Endothelial cell (in vitro differentiated cells): Measurements from ENCODE around the gene TMEM221. TPM values are rescaled to one million over a fixed set of nuclear protein-coding genes. Genes with fewer than 3 reads are reported as not detected.
A peak's percentile ranks its signal among the peaks of the same experiment; 100 is the strongest.

Experiments used
- DNase-seq: peaks from one replicate; pipeline ENCODE4 v3.0.0; 2021; ENCODE audit warnings: low spot score
- H3K27ac Mint-ChIP-seq: one replicate; pipeline ENCODE4 v1.8.0; 2021; ENCODE audit warnings: mixed read lengths, inconsistent platforms; ENCODE audit not compliant: unreplicated experiment
- H3K27me3 Mint-ChIP-seq: one replicate; pipeline ENCODE4 v1.8.0; 2021; ENCODE audit warnings: mild to moderate bottlenecking, moderate library complexity, mixed read lengths, inconsistent platforms; ENCODE audit not compliant: unreplicated experiment
- H3K36me3 Mint-ChIP-seq: one replicate; pipeline ENCODE4 v1.8.0; 2021; ENCODE audit warnings: mild to moderate bottlenecking, low read depth, mixed read lengths, inconsistent platforms; ENCODE audit not compliant: unreplicated experiment
- H3K4me1 Mint-ChIP-seq: one replicate; pipeline ENCODE4 v1.8.0; 2021; ENCODE audit warnings: mild to moderate bottlenecking, mixed read lengths, inconsistent platforms; ENCODE audit not compliant: unreplicated experiment
- H3K4me3 Mint-ChIP-seq: one replicate; pipeline ENCODE4 v1.8.0; 2021; ENCODE audit warnings: mild to moderate bottlenecking, mixed read lengths, inconsistent platforms; ENCODE audit not compliant: unreplicated experiment
- H3K9me3 Mint-ChIP-seq: one replicate; pipeline ENCODE4 v1.8.0; 2021; ENCODE audit warnings: mixed read lengths, inconsistent platforms; ENCODE audit not compliant: unreplicated experiment
- total RNA-seq: library from RNA; stranded (reverse); fragmentation: NEBNext Ultra II Directional; extraction: Animal tissue kit (Norgen Biotek cat#: 25700); gene quantifications from one replicate; pipeline ENCODE4 v1.2.1, GENCODE V29; 2021; ENCODE audit not compliant: unreplicated experiment
- TF ChIP-seq, protein P1 (sequence below): fragments of 200-600 bp; sonication (generic); IDR thresholded peaks from one replicate; pipeline ENCODE4 v1.5.0; 2021; ENCODE audit warnings: antibody characterized with exemption; ENCODE audit not compliant: unreplicated experiment

TMEM221 gene
- total RNA-seq, 1 donor from 2014 or later: 1.4 TPM

DNA sequence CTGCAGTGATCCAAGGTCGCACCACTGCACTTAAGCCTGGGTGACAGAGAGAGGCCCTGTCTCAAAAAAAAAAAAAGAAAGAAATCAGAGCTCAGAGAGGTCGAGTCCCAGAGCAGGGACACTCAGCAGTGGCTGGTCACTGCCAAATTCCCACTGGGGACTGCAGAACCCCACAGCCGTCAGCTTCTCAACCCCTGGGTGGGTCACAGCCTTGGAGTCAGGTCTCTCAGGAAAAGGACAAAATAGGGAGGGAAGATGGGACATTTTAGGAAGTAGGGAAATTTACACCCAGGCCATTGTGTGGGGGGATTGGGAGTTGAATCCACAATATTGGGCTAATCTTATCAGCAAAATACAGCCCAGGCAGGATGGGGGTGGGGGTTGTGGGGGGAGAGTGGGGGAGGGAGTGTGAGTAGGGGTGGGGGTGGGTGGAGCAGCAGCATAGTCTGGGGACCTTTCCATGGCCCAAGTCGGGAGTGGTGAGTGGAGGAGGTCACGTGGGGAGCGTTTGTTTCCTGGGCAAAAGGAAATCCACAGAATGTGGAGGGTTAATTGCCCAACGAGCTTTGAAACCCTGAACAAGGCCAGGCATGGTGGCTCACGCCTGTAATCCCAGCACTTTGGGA lies 49.5 kb downstream of the TMEM221 start:
- peak overlapping the region; percentile 70 for H3K27ac Mint-ChIP-seq
- no peaks in the 10 kb centered on the region for H3K9me3 Mint-ChIP-seq
- DNase-seq: no peak
- no peak overlapping the region for H3K4me3 Mint-ChIP-seq
- H3K27me3 Mint-ChIP-seq: peaks cover 11% of the 10 kb centered on the region
- H3K4me1 Mint-ChIP-seq: peaks cover 23% of the 10 kb centered on the region
- H3K36me3 Mint-ChIP-seq: peaks cover 4% of the 10 kb centered on the region
- TF ChIP-seq, protein P1, sequence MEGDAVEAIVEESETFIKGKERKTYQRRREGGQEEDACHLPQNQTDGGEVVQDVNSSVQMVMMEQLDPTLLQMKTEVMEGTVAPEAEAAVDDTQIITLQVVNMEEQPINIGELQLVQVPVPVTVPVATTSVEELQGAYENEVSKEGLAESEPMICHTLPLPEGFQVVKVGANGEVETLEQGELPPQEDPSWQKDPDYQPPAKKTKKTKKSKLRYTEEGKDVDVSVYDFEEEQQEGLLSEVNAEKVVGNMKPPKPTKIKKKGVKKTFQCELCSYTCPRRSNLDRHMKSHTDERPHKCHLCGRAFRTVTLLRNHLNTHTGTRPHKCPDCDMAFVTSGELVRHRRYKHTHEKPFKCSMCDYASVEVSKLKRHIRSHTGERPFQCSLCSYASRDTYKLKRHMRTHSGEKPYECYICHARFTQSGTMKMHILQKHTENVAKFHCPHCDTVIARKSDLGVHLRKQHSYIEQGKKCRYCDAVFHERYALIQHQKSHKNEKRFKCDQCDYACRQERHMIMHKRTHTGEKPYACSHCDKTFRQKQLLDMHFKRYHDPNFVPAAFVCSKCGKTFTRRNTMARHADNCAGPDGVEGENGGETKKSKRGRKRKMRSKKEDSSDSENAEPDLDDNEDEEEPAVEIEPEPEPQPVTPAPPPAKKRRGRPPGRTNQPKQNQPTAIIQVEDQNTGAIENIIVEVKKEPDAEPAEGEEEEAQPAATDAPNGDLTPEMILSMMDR: no peak

DNA sequence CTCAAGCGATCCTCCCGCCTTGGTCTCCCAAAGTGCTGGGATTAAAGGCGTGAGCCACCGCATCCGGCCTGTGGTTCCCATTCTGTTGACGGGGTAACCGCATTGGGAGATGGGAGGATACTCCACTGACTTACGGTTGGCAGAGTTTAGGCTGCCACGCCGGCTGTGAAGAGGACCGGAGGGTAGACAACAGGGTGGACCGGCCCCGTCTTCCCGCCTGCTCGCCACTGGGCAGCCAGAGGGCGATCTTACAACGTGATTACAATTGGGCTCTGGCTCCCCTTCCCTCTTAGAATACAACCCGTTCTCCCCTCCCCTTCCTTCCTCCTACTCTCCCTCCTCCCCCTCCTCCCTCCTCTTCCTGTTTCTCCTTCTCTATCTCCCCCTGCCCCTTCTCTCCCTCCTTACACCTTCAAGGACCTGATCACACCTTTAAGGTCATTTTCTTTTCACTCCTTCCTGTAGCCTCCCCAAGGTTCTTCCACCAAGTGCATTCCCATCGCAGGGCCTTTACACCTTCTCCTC lies 53.5 kb downstream of the TMEM221 start:
- Mint-ChIP-seq H3K4me1 (peaks cover 16% of the 10 kb centered on the region), H3K27ac (peak overlapping the region; percentile 4), H3K4me3 (no peak overlapping the region), H3K27me3 (peaks cover 9% of the 10 kb centered on the region), H3K36me3 (no peaks in the 10 kb centered on the region), H3K9me3 (no peaks in the 10 kb centered on the region)
- TF ChIP-seq, protein P1: peak; percentile 76
- DNase-seq: peak; percentile 71

DNA sequence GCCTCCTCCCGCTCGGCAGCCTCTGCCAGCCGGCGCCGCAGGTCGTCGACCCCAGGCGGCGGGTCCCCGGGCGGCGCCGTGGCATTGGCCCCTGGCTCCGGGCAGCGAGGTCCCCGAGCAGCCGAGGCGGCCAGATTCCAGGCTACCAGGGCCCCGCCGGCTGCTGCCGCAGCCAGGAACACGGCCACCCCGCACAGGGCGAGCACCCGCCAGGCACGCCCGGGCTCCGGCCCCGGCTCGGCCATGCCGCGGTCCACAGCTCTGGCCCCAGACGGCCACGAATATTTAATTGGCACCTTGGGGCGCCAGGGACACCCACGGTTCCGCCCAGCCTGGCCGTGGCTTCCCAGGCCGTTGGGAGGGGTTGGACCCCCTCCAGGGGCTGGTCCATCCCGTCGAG lies 54.6 kb downstream of the TMEM221 start, which contains the start of gene CCDC194:
CCDC194 (minus strand) TSS at position 283 of the 400 bp plus-strand sequence; CDS start at position 245, 38 bp downstream.
- Mint-ChIP-seq H3K27me3 (peaks cover 8% of the 10 kb centered on the region), H3K4me1 (peaks cover 15% of the 10 kb centered on the region), H3K27ac (peak within 1 kb of the TSS; percentile 4), H3K9me3 (no peaks in the 10 kb centered on the region), H3K36me3 (peaks cover 4% of the 10 kb centered on the region), H3K4me3 (no peak within 1 kb of the TSS)
- TF ChIP-seq, protein P1: no peak
- DNase-seq: no peak

DNA sequence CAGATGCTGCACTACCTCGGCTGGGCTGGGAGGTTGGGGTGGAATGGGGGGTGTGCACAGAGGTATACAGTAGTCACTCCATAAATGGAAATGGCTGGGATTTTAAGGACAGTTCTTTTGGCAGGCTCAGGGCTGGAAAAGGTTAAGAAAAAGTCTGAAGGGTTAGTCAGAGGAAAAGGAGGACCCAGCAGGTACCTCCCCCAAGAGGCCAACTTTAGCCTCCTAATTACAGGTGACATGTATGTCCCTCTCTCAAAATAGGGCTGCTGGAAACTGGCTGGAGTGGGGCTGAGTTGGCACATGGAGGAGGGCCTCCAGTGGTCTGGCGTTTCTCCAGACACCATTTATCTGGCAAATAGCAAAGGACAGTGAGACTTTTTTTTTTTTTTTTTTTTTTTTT lies 55.5 kb downstream of the TMEM221 start:
- Mint-ChIP-seq H3K9me3 (no peaks in the 10 kb centered on the region), H3K36me3 (peaks cover 4% of the 10 kb centered on the region), H3K4me3 (no peak overlapping the region), H3K27me3 (peaks cover 8% of the 10 kb centered on the region), H3K27ac (no peak overlapping the region), H3K4me1 (peaks cover 13% of the 10 kb centered on the region)
- DNase-seq: no peak
- TF ChIP-seq, protein P1: no peak
